Mesodermal cell (in vitro differentiated cells): ENCODE measurements around the gene RYR2.

ENCODE experiments used
- H3K27ac ChIP-seq: 2 replicates; pipeline ENCODE4 v1.7.0; 2013; ENCODE audit warnings: mild to moderate bottlenecking, low read depth, low read length, moderate library complexity; ENCODE audit not compliant: severe bottlenecking
- H3K36me3 ChIP-seq: 2 replicates; pipeline ENCODE4 v1.7.1; 2013; ENCODE audit warnings: mild to moderate bottlenecking, low read length, moderate library complexity; ENCODE audit not compliant: control insufficient read depth, insufficient read depth
- H3K4me1 ChIP-seq: one replicate; pipeline ENCODE4 v1.7.1; 2013; ENCODE audit warnings: mild to moderate bottlenecking, low read length; ENCODE audit not compliant: insufficient read depth, control insufficient read depth, poor library complexity, severe bottlenecking
- H3K4me3 ChIP-seq: 2 replicates; pipeline ENCODE4 v1.7.0; 2013; ENCODE audit warnings: low read length, control low read depth, mild to moderate bottlenecking; ENCODE audit not compliant: insufficient read depth, poor library complexity, severe bottlenecking; ENCODE audit errors: extremely low read depth
- H3K9me3 ChIP-seq: 2 replicates; pipeline ENCODE4 v1.7.1; 2013; ENCODE audit warnings: mild to moderate bottlenecking, low read length, moderate library complexity; ENCODE audit not compliant: control insufficient read depth
- WGBS, 2 experiments: methylation state at CpG; one replicate each; pipeline ENCODE4 v1.1.5; 2013; ENCODE audit warnings: missing lambda C conversion rate in 2 of 2; ENCODE audit not compliant: insufficient coverage in 2 of 2; 5-methylcytosine and 5-hydroxymethylcytosine counted together

The RYR2 gene

DNA sequence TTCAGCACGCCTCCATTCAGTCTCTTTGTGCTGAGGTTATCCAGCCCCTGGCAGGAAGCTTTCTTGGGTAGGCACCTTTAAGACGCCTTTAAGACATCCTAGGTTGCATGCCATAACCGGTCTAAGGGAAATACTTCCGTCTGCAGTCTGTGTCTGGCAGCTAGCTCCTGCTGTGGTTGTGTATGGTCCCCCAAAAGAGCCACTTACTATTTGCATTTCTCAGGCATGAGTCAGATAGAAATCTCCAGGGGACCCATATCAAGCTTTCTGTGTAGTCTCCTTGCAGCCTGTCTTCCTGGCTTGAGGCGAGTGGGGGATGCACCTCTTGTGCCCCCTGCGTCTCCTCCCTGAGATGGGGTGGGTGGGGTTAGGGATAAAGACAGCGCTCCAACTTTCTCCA, 10.0 kb upstream of the RYR2 start:
- peaks cover 17% of the 10 kb centered on the region for H3K4me1 ChIP-seq
- H3K4me3 ChIP-seq, result no peak overlapping the region
- H3K27ac ChIP-seq, result peak overlapping the region; percentile 60
- H3K9me3 ChIP-seq, result no peaks in the 10 kb centered on the region
- 7 to 14% methylated on average over 4 of the region's 7 CpGs for WGBS, 2 experiments
- no peaks in the 10 kb centered on the region for H3K36me3 ChIP-seq

DNA sequence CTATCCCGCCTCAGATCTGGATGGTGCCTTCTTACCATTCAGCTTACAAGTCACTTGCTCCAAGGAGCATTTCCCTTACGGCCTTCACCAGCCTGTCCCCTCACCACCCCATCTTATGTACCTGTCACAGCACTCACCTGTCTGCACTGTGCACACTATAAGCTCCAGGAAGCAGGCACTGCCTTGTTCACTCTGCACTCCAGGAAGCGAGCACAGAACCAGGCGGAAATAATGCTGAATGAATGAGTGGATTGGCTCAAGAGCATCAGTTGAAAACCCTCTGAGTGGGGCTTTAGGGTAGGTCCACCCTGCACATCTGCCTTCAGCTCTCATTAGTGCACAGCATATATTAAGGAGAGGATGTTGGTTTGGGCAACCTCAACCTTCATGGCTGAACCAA, 8.9 kb upstream of the RYR2 start:
- H3K36me3 ChIP-seq, result no peaks in the 10 kb centered on the region
- 93 to 96% methylated on average over 3 to 4 of the region's 4 CpGs for WGBS, 2 experiments

DNA sequence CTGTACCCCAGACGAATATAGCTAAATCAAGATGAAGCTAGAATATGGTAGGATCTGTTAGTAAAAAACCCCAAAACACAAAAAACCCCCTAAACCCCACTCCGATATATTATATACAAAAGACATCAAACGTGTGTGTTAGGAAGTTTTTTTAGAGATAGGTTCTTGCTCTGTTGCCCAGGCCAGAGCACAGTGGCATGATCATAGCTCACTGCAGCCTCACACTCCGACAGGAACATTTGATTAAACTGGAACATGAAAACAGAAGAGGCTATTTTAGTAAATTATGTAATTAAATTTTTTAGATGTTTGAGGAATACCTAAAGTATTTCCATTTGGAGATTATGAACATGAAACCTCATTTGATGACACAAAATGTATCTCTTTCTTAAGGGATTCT, 8.2 kb upstream of the RYR2 start:
- no CpG with 5 or more reads among the region's 4 CpGs for WGBS, 2 experiments
- H3K36me3 ChIP-seq, result no peaks in the 10 kb centered on the region
- H3K4me1 ChIP-seq, result peaks cover 17% of the 10 kb centered on the region
- H3K4me3 ChIP-seq, result no peak overlapping the region
- H3K27ac ChIP-seq, result no peak overlapping the region
- no peaks in the 10 kb centered on the region for H3K9me3 ChIP-seq

More for the DNA sequence above, 8.9 kb upstream of the RYR2 start:
- Histone ChIP-seq H3K4me1 (peaks cover 17% of the 10 kb centered on the region), H3K9me3 (no peaks in the 10 kb centered on the region), H3K27ac (no peak overlapping the region), H3K4me3 (no peak overlapping the region)

DNA sequence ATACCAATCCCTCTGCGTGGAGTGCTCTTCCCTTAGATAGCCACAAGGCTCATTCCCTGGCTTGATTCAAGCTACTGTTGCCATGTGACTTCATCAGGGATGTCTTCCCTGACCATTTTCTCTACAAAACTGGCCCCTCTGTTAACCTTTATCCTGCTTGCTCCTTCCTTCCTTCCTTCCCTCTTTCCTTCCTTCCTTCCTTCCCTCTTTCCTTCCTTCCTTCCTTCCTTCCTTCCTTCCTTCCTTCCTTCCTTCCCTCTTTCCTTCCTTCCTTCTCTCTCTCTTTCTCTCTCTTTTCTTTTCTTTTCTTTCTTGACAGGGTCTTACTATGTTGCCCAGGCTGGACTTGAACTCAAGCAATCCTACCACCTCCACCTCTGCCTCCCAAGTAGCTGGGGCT, 6.2 kb upstream of the RYR2 start:
- Histone ChIP-seq H3K4me1 (peaks cover 17% of the 10 kb centered on the region), H3K4me3 (no peak overlapping the region), H3K36me3 (no peaks in the 10 kb centered on the region), H3K27ac (no peak overlapping the region), H3K9me3 (no peaks in the 10 kb centered on the region)
- 100% methylated on average over 1 of the region's 1 CpG for WGBS, 2 experiments

DNA sequence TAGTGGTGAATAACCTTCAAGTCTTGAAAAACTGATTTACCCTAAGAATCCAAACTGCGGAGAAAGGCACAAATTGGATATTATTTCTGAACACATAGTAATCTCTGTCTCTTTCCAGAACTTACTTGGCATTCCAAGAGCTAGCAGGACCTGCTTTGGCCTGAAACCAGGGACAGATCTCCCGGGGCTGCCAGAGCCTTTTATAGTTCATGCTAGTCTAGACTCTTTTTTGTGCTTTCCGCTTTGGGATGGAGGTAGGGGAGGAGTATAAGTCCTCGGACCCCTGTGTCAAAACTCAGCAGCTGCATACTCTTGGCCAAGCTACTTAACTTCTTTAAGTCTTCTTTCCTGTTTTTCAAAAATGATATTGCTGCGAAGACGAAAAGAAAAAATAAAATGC, 3.8 kb upstream of the RYR2 start:
- H3K9me3 ChIP-seq, result no peaks in the 10 kb centered on the region
- H3K4me3 ChIP-seq, result no peak overlapping the region
- no peaks in the 10 kb centered on the region for H3K36me3 ChIP-seq
- no peak overlapping the region for H3K27ac ChIP-seq
- peaks cover 6% of the 10 kb centered on the region for H3K4me1 ChIP-seq
- WGBS, 2 experiments, result 93 to 96% methylated on average over 3 of the region's 6 CpGs

DNA sequence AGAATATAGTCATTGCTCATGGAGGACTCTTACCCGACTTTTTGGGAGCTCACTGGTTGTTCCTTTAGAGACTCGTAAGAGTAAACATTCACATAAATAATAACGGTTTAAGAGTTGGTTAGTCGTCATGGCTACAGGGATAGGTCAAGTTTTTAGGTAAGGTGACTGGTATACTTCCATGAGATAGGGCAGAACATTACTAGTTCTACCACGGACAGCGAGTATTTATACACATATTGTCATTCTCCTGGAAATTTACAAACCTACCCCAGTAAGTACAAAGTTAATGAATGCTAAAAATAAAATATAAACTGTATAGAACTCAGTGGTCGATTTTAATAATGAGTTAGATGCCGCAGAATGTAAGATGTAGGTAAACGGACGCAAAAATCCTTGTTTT, 1.2 kb upstream of the RYR2 start:
- no peaks in the 10 kb centered on the region for H3K36me3 ChIP-seq

DNA sequence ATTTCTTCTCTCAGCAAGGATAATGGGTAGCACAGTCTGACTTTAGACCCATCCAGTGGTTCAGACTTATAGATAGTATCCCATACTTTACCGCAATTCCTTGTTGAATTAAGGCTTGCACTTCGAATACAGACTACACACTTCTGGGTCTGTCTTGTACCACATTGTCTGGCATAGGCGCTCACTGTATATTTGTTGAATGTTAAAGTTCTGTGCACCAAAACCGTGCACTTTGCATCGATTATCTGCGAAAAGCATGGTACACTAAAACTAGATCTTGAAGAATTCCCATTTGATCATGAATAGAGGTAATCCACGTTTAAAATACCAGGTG, 556 bp upstream of the RYR2 start:
- H3K36me3 ChIP-seq, result no peaks in the 10 kb centered on the region
- no peaks in the 10 kb centered on the region for H3K9me3 ChIP-seq
- no peak overlapping the region for H3K27ac ChIP-seq
- H3K4me3 ChIP-seq, result peak overlapping the region; percentile 54
- 11 to 51% methylated on average over 1 to 7 of the region's 7 CpGs for WGBS, 2 experiments
- peaks cover 12% of the 10 kb centered on the region for H3K4me1 ChIP-seq

More for the DNA sequence above, 1.2 kb upstream of the RYR2 start:
- Histone ChIP-seq H3K9me3 (no peaks in the 10 kb centered on the region), H3K27ac (no peak overlapping the region), H3K4me1 (peaks cover 13% of the 10 kb centered on the region), H3K4me3 (no peak overlapping the region)
- WGBS, 2 experiments, result 84 to 100% methylated on average over 2 to 8 of the region's 10 CpGs

DNA sequence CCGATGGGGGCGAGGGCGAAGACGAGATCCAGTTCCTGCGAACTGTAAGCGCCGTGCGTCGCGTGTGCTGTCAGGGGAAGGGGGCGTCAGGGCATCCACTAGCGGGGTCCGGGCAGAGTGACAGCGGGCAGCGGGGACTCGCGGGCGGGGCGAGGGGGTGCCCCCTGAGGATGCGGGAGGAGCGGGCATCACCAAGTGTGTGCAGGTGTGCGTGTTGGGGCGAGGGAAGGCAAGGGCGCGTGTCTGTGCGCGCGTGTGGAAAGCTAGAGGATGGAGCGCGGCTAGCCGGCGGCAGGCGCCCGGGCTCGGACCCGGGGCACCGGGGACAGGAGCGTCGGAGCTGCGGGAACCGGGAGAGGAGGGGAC, 525 bp downstream of the RYR2 start:
- H3K4me1 ChIP-seq, result peaks cover 15% of the 10 kb centered on the region
- peak overlapping the region; percentile 54 for H3K4me3 ChIP-seq
- H3K36me3 ChIP-seq, result no peaks in the 10 kb centered on the region
- H3K9me3 ChIP-seq, result no peaks in the 10 kb centered on the region
- 1% methylated on average over 24 to 38 of the region's 41 CpGs for WGBS, 2 experiments
- H3K27ac ChIP-seq, result no peak overlapping the region

DNA sequence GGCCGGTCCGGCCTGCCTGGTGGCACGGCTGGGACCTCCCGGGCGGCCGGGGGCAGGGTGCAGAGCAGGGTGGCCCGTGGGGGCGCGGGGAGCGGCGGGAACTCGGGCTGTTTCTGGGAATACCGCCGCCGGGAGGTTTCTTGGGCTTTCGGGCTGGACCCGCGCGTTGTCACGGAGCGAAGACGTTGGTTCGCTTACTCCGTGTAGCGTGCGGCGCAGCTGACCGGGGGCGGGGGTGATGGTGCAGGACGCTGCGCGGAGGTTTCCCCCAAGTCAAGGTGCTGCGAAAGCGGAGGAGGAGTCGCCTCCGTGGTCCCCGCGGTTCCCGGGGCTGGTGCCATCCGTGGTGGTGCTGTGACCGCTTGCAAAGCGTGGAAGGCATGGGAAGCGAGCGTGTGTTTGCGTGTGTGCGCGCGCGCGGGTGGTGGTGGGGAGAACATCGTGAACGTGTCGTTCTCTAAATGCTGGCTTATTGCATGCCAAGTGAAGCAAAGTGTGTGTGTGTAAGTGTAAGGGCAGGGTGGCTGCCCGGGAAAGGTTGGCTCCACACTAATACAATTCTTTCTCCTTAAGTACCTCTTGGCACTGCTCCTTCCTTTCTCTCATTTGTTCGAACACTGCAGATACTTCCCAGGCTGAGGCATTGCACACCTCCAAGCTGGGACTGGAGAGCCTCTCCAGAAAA, 1.1 kb downstream of the RYR2 start:
- no peak overlapping the region for H3K27ac ChIP-seq
- 1% methylated on average over 32 to 47 of the region's 55 CpGs for WGBS, 2 experiments
- no peaks in the 10 kb centered on the region for H3K9me3 ChIP-seq
- no peaks in the 10 kb centered on the region for H3K36me3 ChIP-seq
- H3K4me1 ChIP-seq, result peaks cover 20% of the 10 kb centered on the region
- peak overlapping the region; percentile 54 for H3K4me3 ChIP-seq

DNA sequence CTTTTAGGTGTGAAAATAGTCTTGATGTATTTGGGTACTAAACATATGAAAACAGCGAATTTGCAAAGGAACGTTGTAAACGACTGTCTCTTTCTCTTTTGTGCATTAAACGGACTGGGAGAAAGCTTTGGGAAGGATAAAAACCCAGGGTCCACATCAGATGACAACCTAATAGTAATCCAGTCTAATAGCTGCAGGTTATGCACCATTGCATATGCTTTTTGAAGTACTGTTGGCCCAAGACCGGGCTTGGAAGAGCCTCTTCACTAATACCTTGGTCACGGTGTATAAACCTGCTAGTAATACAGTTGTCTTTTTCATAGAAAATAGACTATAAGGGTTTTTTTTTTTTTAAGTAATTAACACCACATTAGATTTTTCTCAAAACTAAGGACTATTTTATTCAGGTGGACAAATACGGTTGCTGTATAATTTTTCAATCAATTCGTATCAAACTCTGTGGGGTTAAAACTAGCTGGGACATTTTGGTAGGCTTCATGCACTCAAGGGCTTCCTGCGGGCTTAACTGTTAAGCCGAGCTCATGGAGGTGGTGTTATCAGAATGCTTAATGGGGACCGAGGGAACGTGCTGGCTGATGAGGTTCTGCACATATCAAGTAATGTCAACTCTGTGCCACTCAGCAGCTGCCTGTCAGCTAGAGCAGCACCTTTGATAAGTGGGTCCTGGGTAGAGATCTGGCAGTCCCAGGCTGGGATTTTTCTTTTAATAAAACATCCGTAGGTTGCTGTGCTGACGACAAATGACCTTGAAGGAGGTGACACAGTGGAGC, 2.1 kb downstream of the RYR2 start:
- WGBS, 2 experiments, result 6 to 8% methylated on average over 8 to 10 of the region's 14 CpGs
- Histone ChIP-seq H3K27ac (no peak overlapping the region), H3K4me3 (peak overlapping the region; percentile 54), H3K9me3 (no peaks in the 10 kb centered on the region), H3K4me1 (peaks cover 27% of the 10 kb centered on the region), H3K36me3 (no peaks in the 10 kb centered on the region)
